Measurements from ENCODE around the gene ZC3H12D.
"Not testable (repeated sequence)": the region's sequence is repeated elsewhere in the genome, so short reads cannot be mapped to it uniquely, and the experiment has no call there.

Gene ZC3H12D

DNA sequence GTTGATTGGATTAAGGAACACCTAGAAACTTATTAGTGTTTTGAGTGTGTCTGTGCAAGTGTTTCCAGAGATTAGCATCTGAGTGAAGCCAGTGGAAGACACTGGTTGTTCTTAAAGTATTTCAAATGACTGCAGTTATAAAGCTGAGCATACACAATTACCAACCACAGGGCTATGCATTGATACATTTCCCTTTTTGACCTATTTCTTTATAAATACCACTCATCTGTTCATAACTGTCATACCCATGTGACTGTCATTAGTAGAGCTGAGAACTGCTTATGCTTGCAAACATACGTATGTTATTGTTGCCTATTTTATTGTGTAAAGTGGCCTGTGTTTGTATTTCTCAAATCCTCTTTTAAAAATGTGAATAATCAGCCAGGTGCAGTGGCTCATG lies 15.3 kb upstream of the ZC3H12D start:
- Histone ChIP-seq H3K9me3 (no peaks in the 10 kb centered on the region), H3K4me2 (no peak overlapping the region), H3K4me1 (no peaks in the 10 kb centered on the region), H3K27ac (no peak overlapping the region), H3K36me3 (peaks cover 33% of the 10 kb centered on the region), H3K27me3 (no peaks in the 10 kb centered on the region), H3K9ac (no peak overlapping the region), H3K4me3 (no peak overlapping the region), H4K20me1 (no peaks in the 10 kb centered on the region)
- TF ChIP-seq Cebpa-rat (IDR thresholded peaks at IDR 0.05) = no peak

GRCh38 chr6:149499066-149499465 lies 14.3 kb upstream of the ZC3H12D start:
- Histone ChIP-seq H3K9me3 (no peaks in the 10 kb centered on the region), H3K4me1 (no peaks in the 10 kb centered on the region), H3K36me3 (peaks cover 32% of the 10 kb centered on the region), H3K27ac (no peak overlapping the region), H3K4me3 (no peak overlapping the region), H4K20me1 (no peaks in the 10 kb centered on the region), H3K27me3 (no peaks in the 10 kb centered on the region), H3K4me2 (no peak overlapping the region), H3K9ac (no peak overlapping the region)
- TF ChIP-seq Cebpa-rat (IDR thresholded peaks at IDR 0.05) = no peak

DNA sequence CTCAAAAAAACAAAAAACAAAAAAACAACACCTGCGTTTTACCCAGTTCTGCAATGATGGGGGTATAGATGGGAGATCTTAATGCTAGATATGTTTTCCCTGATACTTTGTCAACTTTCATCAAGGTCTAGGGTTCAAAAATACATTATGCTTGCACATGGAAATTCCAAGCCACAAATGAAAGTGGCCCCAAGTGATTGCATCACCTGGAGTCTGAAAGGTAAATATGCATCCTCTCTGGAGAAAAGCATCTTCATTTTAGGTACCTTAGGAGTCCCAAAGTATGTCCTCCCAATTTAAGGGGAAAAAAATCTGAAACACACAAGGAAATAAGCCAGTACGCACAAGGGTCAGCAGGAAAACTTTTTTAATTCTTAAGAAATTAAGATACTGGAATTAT lies 12.6 kb upstream of the ZC3H12D start:
- Histone ChIP-seq H4K20me1 (no peaks in the 10 kb centered on the region), H3K27ac (no peak overlapping the region), H3K36me3 (peaks cover 29% of the 10 kb centered on the region), H3K27me3 (no peaks in the 10 kb centered on the region), H3K4me1 (no peaks in the 10 kb centered on the region), H3K4me3 (no peak overlapping the region), H3K4me2 (no peak overlapping the region), H3K9me3 (no peaks in the 10 kb centered on the region), H3K9ac (no peak overlapping the region)
- TF ChIP-seq Cebpa-rat (IDR thresholded peaks at IDR 0.05) = no peak

DNA sequence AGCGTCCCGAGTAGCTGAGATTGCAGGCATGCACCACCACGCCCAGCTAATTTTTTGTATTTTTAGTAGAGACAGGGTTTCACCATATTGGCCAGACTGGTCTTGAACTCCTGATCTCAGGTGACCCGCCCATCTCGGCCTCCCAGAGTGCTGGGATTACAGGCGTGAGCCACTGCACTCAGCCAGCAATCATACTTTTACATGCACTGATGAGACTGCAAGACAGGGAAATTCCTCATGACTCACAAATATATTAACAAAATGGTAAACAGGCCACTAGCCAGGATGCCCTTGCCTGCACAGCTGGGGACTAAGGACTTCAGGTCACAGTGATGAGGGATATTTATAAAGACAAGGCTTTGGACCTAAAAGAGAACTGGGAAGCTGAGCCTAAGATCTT lies 11.8 kb upstream of the ZC3H12D start:
- H3K4me3 ChIP-seq, H3K9me3 ChIP-seq, H3K27ac ChIP-seq, H3K27me3 ChIP-seq, H3K4me1 ChIP-seq, H3K9ac ChIP-seq, H3K4me2 ChIP-seq, H4K20me1 ChIP-seq: not testable (repeated sequence)
- H3K36me3 ChIP-seq = peaks cover 26% of the 10 kb centered on the region

DNA sequence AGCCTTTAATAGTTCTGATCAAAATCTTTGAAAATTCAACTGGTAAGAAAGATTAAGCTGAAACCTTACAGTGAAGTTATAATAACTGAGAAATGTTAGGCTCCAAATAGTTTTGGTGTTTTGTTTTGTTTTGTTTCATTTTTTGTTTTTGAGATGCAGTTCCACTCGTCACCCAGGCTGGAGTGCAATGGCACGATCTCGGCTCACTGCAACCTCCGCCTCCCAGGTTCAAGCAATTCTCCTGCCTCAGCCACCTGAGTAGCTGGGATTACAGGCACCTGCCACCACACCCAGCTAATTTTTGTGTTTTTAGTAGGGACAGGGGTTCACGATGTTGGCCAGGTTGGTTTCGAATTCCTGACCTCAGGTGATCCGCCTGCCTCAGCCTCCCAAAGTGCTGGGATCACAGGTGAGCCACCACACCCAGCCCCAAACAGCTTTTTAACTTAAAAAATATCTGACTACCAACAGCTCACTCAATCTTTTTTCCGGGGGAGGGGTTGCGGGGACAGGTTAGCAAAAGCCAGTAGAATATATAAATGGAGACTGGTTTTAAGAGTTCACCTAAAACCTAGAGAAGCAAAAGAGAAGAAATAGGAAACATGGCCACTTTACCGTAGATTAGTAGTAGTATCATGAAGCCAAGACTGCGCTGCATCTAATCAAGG lies 10.7 kb upstream of the ZC3H12D start:
- H3K36me3 ChIP-seq = peaks cover 26% of the 10 kb centered on the region
- H3K27ac ChIP-seq, H3K9me3 ChIP-seq, H3K4me2 ChIP-seq, H3K9ac ChIP-seq, H4K20me1 ChIP-seq, H3K4me1 ChIP-seq, H3K4me3 ChIP-seq, H3K27me3 ChIP-seq: not testable (repeated sequence)

DNA sequence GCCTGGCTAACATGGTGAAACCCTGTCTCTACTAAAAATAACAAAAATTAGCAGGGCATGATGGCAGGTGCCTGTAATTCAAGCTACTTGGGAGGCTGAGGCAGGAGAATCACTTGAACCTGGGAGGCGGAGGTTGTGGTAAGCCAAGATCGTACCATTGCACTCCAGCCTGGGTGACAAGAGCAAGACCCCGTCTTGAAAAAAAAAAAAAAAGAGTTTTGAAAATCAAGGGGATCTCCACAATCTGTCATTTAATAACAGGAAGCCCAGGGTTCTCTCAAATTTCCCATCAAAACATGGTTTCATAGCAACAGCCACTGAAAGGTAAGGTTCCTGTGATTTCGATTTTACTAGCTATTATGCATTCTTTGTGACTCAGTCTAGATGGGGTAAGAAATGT lies 10.0 kb upstream of the ZC3H12D start:
- not testable (repeated sequence) for H3K4me3 ChIP-seq, H3K27ac ChIP-seq, H4K20me1 ChIP-seq, H3K9me3 ChIP-seq, H3K9ac ChIP-seq, H3K27me3 ChIP-seq, H3K4me1 ChIP-seq, H3K4me2 ChIP-seq
- peaks cover 25% of the 10 kb centered on the region for H3K36me3 ChIP-seq

- Histone ChIP-seq H4K20me1 (no peaks in the 10 kb centered on the region), H3K27me3 (no peaks in the 10 kb centered on the region), H3K27ac (no peak overlapping the region), H3K4me1 (peaks cover 19% of the 10 kb centered on the region), H3K4me3 (no peak overlapping the region), H3K4me2 (no peak overlapping the region), H3K9ac (no peak overlapping the region), H3K9me3 (no peaks in the 10 kb centered on the region), H3K36me3 (peaks cover 16% of the 10 kb centered on the region)
- TF ChIP-seq Cebpa-rat (IDR thresholded peaks at IDR 0.05) = no peak
These were observed 9.0 kb upstream of the ZC3H12D start for GRCh38 chr6:149493761-149494320.

GRCh38 chr6:149492798-149493343 lies 8.1 kb upstream of the ZC3H12D start:
- Histone ChIP-seq H3K9me3 (no peaks in the 10 kb centered on the region), H3K27me3 (no peaks in the 10 kb centered on the region), H3K4me2 (no peak overlapping the region), H3K4me1 (peaks cover 27% of the 10 kb centered on the region), H3K36me3 (peaks cover 11% of the 10 kb centered on the region; the same call in 1 of the 2 replicates), H3K27ac (no peak overlapping the region), H3K9ac (no peak overlapping the region), H4K20me1 (no peaks in the 10 kb centered on the region), H3K4me3 (no peak overlapping the region)
- TF ChIP-seq Cebpa-rat (IDR thresholded peaks at IDR 0.05) = no peak

DNA sequence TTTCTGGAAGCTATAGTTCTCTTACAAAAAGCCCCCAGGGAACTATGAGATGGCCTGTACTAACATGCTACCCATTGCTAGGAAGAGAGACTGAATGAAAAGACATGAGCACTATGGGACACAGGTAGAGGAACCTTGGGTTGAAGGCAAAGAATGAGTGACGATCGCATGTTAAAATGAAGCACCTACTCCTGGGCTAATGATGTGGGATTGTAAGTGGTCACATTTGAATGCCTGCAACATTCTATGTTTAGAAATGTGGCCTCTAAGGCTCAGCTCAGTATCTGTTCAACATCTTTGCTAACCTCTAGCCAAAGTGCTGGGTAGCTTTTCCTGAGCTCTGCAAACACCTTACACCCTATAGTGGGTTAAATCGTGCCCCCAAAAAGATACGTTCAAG lies 5.2 kb upstream of the ZC3H12D start:
- no peak overlapping the region for H3K9ac ChIP-seq
- peaks cover 47% of the 10 kb centered on the region for H3K4me1 ChIP-seq
- no peaks in the 10 kb centered on the region for H3K27me3 ChIP-seq

GRCh38 chr6:149488815-149489214 lies 4.0 kb upstream of the ZC3H12D start:
- Histone ChIP-seq H3K4me1 (peaks cover 51% of the 10 kb centered on the region), H3K9me3 (no peaks in the 10 kb centered on the region), H3K36me3 (no peaks in the 10 kb centered on the region), H3K9ac (no peak overlapping the region), H3K27ac (no peak overlapping the region), H4K20me1 (no peaks in the 10 kb centered on the region), H3K4me3 (no peak overlapping the region), H3K27me3 (no peaks in the 10 kb centered on the region), H3K4me2 (peak overlapping the region; percentile 39)
- no peak for TF ChIP-seq Cebpa-rat (IDR thresholded peaks at IDR 0.05)

More for the DNA sequence above, 5.2 kb upstream of the ZC3H12D start:
- Histone ChIP-seq H3K4me3 (no peak overlapping the region), H3K9me3 (no peaks in the 10 kb centered on the region), H4K20me1 (no peaks in the 10 kb centered on the region), H3K36me3 (no peaks in the 10 kb centered on the region), H3K27ac (no peak overlapping the region), H3K4me2 (peak overlapping the region; percentile 31)
- TF ChIP-seq Cebpa-rat (IDR thresholded peaks at IDR 0.05) = no peak

Measured in BLaER1 (cell line).